GM21786 (cell line): ENCODE measurements around the gene ATRNL1.

ENCODE experiments used
- ATAC-seq: cut with Tn5 transposase; IDR thresholded peaks from one replicate; pipeline ENCODE4 v1.9.1; 2021; ENCODE audit not compliant: unreplicated experiment

Gene ATRNL1

DNA sequence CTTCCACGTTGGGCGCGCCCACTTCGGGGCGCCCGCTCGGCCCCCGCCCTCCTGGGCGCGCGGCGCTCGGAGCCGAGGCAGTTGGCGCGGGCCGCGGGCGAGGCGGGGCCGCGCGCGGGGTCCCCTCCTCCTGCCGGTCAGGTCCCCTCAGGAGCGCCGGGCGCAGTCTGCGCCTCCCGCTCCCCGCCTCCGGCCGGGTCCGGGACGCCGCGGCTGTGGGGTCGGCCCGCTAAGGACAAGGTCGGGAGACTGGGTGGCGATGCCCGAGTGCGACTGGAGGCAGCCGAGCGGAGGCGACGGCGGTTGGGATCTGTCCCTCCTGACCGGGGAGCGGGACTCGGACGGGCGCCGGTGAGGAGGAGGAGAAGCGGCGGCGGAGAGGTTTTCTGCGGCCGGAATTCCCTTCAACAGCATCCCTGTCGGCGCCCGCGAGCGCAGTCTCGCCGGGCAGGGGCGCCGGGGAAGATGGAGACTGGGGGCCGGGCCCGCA is at the start of gene ATRNL1:
Gene ATRNL1 (plus strand): TSS at position 80 of the 490 bp plus-strand sequence. CDS start 386 bp downstream, at position 466.
- peak; percentile 58 for ATAC-seq

- no peak for ATAC-seq
Observed at GRCh38 chr10:115043719-115044118, 49.4 kb upstream of the ATRNL1 start.

DNA sequence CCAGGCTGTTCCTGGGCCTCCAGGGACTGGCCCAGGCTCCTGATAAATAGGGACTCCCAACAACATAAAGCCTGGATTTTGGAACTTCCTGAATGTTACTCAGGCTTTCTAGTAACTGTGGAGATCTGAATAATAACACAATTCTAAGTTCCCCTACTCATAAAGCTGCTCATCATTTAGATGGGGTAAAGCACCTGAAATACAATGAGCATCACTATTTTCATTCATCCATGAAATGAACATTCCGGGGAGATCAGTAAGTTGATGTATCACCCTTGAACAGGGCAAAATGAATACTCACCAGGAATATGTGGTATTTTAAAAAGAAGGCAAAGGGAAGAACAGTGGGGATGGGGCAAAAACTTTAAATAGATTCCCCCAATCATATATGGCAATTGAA is 48.3 kb upstream of the ATRNL1 start:
- no peak for ATAC-seq

GRCh38 chr10:115045499-115045898 is 47.7 kb upstream of the ATRNL1 start:
- ATAC-seq: no peak

DNA sequence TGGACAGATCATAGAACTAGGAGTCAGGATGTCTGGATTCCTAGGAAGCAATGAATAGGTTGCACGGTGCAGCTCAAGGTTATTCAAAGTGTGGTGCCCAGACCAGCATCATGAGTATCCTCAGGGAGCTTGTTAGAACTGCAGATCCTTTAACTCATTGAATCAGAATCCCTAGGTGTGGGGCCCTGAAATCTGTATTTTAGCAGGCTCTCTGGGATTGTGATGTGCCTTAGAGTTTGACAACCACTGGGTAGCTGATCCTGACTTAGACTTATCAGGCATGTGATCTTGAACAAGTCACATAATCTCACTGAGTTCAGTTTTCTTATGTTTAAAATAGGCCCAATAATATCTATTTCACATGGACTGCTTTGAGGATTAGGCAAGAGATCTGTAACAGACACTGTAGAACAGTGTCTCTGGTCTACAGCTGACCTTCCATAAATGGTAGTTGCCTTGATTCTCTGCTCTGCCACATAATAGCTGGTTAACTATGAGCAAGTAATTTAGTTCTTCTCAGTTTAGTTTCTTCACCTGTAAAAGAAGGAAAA is 46.4 kb upstream of the ATRNL1 start:
- ATAC-seq: no peak

GRCh38 chr10:115047705-115048104 is 45.5 kb upstream of the ATRNL1 start:
- ATAC-seq: no peak

DNA sequence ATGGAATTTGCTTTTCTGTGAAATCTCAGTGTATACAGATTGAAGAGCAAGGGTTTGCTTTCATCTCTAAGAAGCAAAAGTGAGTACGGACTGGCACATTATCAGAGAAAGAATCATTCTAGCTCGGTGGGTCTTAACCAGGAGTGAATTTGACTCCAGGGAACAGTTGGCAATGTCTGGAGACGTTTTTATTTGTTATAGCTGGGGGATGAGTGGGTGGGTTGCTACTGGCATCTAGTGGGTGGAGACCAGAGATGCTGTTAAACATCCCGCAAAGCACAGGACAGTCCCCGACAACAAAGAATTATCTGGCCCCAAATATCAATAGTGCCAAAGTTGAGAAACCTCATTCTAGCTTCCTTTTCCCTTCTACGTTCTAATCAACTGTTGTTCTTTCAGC is 43.8 kb upstream of the ATRNL1 start:
- no peak for ATAC-seq

DNA sequence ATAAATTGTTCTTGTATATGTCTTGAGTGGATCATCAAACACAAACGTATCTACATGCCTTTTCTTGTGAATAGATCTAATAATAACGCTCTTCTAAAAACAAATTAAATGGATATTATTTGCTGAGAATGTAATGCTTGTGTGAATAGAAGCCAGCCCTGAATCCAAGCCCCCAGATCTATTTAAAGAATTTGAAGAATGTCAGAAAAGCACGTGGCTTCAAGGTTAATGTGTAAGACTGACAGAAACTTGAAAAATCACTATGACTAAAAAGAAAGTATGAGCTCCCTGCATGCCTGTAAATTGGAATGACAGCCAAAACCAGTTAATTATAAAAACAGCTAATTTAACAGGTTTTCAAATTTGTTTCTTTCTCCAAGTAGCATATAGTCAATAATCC is 43.2 kb upstream of the ATRNL1 start:
- ATAC-seq: no peak

DNA sequence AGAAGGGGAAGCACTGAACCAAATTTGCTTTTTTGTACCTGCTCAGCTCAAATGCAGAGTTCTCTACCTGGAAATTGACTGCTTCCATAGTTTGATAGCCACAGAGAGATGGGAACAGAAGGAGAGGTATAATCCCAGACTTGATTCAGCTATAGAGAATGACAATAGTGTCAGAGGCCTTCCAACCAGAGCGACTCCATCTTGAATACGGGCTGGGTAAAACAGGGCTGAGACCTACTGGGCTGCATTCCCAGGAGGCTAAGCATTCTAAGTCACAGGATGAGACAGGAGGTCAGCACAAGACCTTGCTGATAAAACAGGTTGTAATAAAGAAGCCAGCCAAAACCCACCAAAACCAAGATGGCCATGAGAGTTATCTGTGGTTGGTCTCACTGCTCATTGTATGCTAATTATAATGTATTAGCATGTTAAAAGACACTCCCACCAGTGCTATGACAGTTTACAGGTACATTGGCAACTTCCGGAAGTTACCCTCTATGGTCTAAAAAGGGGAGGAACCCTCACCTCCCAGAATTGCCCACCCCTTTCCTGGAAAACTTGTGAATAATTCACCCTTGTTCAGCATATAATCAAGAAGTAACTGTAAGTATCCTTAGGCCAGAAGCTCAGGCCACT is 42.7 kb upstream of the ATRNL1 start:
- ATAC-seq: no peak

- ATAC-seq: no peak
Observed at GRCh38 chr10:115051216-115051615, 41.9 kb upstream of the ATRNL1 start.

DNA sequence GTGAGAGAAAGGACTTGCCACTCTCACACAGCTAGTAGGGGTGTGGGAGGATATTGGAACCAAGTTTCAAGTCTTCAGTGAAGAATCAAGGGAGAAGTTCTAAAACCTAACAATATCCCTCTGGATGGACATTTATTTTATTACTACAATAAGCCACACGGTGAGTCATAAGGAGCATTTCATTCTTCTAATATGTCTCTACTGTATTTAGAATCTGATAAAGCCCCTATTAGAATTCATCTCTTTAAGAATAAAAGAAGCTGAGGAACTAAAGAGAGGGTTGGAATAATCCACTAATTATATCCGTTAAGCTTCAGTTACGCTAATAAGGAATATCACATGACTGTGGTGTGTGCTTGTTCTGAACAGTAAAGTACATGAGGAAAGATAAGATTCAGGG is 40.9 kb upstream of the ATRNL1 start:
- no peak for ATAC-seq

- ATAC-seq: no peak
Observed at GRCh38 chr10:115052728-115053127, 40.4 kb upstream of the ATRNL1 start.

DNA sequence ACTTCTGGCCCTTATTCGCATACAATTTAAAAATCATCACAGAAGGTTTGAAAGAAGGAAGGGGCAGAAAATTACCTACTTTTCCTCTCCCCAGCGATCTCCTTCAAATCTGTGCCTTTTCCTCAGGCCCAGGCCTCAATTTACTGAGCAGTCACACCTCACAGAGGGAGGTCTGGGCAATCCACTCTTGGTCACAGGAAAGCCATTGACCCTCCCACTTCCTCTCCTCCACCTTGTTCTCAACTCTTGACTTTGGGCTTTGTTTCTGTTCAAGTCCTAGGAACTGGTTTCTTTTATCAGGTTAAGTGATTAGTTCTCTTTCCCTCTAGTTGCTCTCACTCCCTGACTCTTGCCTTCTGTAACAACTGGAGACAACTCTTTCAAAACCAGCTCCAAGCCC is 37.0 kb upstream of the ATRNL1 start:
- ATAC-seq: no peak

DNA sequence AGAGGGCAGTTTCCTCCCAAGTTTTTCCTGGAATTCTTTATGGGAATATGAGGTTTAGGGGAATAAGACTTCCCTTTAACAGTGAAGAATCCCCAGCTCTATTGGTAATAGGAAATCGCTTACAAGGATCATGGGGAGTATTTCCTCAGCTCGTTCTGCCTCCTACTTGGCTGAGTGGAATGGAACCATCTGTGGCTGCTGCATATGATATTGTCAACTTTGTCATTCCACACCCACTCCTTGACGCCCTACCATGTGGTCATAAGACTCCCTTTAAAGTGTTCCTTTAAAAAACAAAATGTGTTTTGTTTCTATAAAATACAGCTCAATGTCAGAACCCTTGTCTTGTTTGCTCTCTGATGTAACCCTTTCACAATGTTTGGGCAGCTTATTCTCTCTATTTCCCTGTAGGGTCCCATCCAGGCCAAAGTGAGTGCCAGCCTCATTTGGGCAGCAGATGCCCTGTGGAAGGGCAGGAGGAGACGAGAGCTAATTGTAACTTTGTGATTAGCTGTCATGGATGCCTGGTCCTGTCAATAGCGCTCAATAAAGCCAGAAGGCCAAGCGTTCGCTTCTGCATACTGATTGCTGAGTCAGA is 33.8 kb upstream of the ATRNL1 start:
- ATAC-seq: no peak

DNA sequence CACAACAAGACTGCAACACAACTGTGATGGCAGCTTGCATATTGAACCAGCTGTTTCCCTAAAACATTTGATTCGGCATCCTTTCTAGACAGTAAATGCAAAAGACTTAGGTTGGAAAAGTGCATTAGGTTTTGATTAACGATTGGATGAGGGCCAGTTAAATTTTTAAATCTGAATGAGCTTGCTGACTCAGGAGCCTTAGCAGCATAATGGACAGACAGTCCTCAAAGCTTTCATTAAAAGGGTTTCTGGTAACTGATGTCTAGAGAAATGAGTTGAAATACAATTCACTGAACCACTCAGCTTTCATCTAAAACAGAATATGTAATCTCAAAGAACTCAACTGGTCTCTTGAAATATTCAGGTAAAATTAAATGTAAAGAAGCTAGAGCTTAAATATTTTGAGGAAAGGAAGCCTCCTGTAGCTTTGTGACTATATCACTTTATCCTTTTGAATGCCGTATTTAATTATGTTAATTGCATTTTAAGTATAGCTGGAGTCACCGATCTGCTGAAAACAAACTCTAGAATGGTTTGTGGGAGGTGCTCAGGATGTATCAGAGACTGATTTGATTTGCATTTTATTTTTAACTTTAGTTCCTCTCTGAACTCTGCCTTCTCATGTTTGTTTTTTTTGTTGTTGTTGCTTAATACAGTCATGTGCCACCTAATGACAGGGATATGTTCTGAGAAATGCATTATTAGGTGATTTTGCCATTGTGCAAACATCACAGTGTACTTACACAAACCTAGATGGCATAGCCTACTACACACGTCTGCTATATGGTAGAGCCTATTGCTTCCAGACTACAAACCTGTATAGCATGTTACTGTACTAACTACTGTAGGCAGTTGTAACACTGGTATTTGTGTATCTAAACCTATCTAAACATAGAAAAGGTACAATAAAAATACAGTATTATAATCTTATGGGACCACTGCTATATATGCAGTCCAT is 29.2 kb upstream of the ATRNL1 start:
- no peak for ATAC-seq

DNA sequence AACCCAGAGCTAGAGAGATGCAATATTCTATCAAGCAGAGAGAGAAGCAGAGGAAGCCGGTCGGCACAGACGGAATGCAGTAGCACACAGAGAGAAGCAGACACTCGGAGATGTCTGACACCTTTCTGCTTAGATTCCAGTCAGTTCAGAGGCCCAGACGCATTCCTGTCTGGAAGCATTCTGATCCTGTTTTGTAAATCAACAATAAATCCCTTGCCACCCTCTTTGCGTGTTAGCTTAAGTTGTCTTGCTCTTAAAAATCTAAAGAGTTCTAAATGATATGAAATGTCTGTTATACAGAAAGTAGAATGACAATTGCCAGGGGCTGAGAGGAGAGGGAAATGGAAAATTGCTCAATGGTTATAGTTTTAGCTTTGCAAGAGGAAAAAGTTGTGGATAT is 27.4 kb upstream of the ATRNL1 start:
- no peak for ATAC-seq

- ATAC-seq: no peak
Observed at GRCh38 chr10:115066528-115066927, 26.6 kb upstream of the ATRNL1 start.

GRCh38 chr10:115073796-115074195 is 19.4 kb upstream of the ATRNL1 start:
- no peak for ATAC-seq

DNA sequence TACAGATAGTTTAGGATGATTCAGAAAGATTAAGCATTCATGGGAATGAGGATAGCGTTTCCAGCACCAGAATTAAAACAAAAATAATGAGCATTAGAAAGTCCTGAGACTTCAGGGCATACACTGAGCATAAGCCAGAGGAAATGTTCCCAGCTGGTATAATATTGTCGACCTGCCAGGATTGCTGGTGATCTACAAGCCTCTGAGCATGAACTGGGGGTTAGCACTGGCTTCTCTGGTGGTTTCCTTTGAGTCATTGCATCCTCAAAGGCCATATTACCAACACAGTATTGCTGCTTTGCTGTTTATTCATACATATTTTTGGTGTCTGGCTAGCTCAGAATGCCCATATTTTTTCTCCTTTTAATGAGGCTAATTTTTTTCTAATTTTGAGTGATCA is 10.7 kb upstream of the ATRNL1 start:
- no peak for ATAC-seq

DNA sequence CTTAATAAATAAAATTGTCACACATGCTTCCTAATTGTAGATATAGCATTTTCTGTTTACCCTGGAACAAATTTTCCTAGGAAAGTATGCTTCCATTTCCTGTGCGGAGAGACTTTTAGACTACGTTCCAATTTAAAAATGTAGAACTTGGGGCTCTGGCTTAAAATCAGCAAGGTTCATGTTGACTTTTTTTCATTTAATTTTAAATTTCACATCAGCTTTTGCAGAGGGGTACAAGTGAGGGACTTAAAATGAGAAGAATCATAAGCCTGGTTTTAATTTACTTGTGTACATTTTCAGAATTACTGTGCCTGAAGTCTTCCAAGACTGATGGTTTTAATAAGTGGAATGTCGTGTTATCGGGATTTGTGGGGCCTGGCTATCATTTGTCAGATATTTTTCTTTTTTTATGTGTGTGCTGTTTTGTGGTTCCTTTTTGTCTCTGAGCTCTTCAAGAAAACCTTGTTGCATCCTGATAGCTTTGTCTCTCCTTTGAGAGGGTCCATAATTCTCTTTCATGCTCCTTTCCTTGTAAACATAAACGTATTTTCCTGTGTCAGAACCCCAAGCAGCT is 8.8 kb upstream of the ATRNL1 start:
- ATAC-seq: no peak

DNA sequence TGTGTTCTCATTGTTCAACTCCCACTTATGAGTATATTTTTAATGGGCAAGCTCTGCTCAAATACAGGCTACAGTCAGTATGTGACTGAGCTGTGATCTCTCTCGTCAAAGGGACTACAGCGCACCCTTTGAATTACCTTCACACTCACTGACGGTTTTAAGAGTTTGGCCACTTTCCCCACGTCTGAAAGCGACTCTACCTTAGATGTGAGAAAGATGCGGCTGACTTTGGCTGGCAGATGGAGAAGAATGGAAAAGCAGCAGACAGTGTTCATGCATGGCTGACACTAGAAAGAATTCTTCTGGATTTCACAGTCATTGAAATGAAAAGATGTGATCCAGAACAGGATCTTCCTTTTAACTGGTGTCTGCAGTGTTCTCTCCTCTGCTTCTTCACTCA is 2.0 kb upstream of the ATRNL1 start:
- no peak for ATAC-seq
